K562 (cell line): ENCODE data around the gene TBC1D7. TPM values are rescaled to one million over a fixed set of nuclear protein-coding genes. Genes with fewer than 3 reads are reported as not detected.

Experiments
- ATAC-seq: fragments of 200-7000 bp; cut with Tn5 transposase; 3 replicates; pipeline ENCODE4 v1.9.1; 2020; ENCODE audit warnings: moderate library complexity
- BruUV-seq: library from RNA; stranded (reverse); fragments of 400-500 nt; replicated peaks from 2 replicates; lab custom pipeline; 2021; lab: Mats Ljungman, UMichigan
- CTCF ChIA-PET: fragments of 300-600 bp; formaldehyde crosslinking; extraction: SDS; loops from one replicate; lab custom pipeline; 2021; ENCODE audit warnings: low intra/inter-chr PET ratio; lab: Yijun Ruan, JAX
- POLR2A ChIA-PET: fragments of 300-600, 350-650 bp; sonication (Branson Sonifier 250); formaldehyde crosslinking; extraction: SDS; loops from one replicate; lab custom pipeline; 2021; ENCODE audit warnings: antibody characterized with exemption, inconsistent platforms; lab: Yijun Ruan, JAX
- DNase-seq, 4 experiments: peaks; one replicate each; pipeline versions ENCODE4 v3.0.0 to v3.0.0-alpha.2; 2011 to 2018; ENCODE audit warnings: low spot score in 3 of 4, mixed read lengths in 3 of 4; ENCODE audit errors: extremely low read depth in 1 of 4
- FAIRE-seq: peaks from 2 replicates; lab custom pipeline; 2011; peaks lifted over from hg19 to GRCh38; lab: Jason Lieb, UNC
- H2AFZ ChIP-seq: 2 replicates; pipeline ENCODE4 v1.6.0; 2011; ENCODE audit warnings: low read depth, low read length, control low read depth, inconsistent platforms
- H3K27ac ChIP-seq: fragments of 200-600 bp; 3 replicates; pipeline ENCODE4 v1.8.0; 2011; ENCODE audit warnings: low read depth, mild to moderate bottlenecking, control low read depth, inconsistent platforms, low read length, moderate library complexity, mixed read lengths; ENCODE audit errors: extremely low read depth
- H3K27me3 ChIP-seq, 2 experiments: fragments of 300-600 bp in 1 of 2; 2 replicates in 1 of 2; 3 replicates in 1 of 2; pipeline versions ENCODE4 v1.6.0 to v1.8.0; 2011; ENCODE audit warnings: inconsistent platforms in 2 of 2, low read length in 2 of 2, mild to moderate bottlenecking in 1 of 2, mixed read lengths in 1 of 2, moderate library complexity in 1 of 2; ENCODE audit not compliant: control insufficient read depth in 2 of 2, insufficient read depth in 2 of 2
- H3K36me3 ChIP-seq: fragments of 300-600 bp; 3 replicates; pipeline ENCODE4 v1.8.0; 2011; ENCODE audit warnings: mild to moderate bottlenecking, low read length, inconsistent platforms; ENCODE audit not compliant: control insufficient read depth, insufficient read depth
- H3K4me1 ChIP-seq, 2 experiments: fragments of 200-600 bp in 1 of 2; replicated peaks in 1 of 2; 2 replicates in 1 of 2; 3 replicates in 1 of 2; pipeline versions ENCODE4 v1.5.1 to v1.8.0; 2011; ENCODE audit warnings: inconsistent platforms in 2 of 2, low read length in 2 of 2, mild to moderate bottlenecking in 1 of 2, mixed read lengths in 1 of 2, moderate library complexity in 1 of 2; ENCODE audit not compliant: control insufficient read depth in 2 of 2, insufficient read depth in 2 of 2
- H3K4me2 ChIP-seq: 2 replicates; pipeline ENCODE4 v1.6.1; 2011; ENCODE audit warnings: low read length, control low read depth, inconsistent platforms, mixed read lengths; ENCODE audit not compliant: insufficient read depth
- H3K4me3 ChIP-seq: fragments of 200-600 bp; sonication (generic), shearing (Covaris generic); 2 replicates; pipeline ENCODE4 v1.5.1; 2016; ENCODE audit warnings: control low read depth, inconsistent platforms
- H3K79me2 ChIP-seq: fragments of 200-600 bp; 3 replicates; pipeline ENCODE4 v1.8.0; 2011; ENCODE audit warnings: low read length, inconsistent platforms; ENCODE audit not compliant: control insufficient read depth, insufficient read depth
- H3K9ac ChIP-seq, 2 experiments: 2 replicates each; pipeline versions ENCODE4 v1.6.0 to v1.6.1; 2011; ENCODE audit warnings: low read depth in 2 of 2, low read length in 2 of 2, control low read depth in 1 of 2, inconsistent platforms in 1 of 2, mild to moderate bottlenecking in 1 of 2, mixed read lengths in 1 of 2; ENCODE audit not compliant: insufficient read depth in 1 of 2
- H3K9me1 ChIP-seq: one replicate; pipeline ENCODE4 v1.6.0; 2011; ENCODE audit warnings: inconsistent platforms, mild to moderate bottlenecking, low read length, moderate library complexity; ENCODE audit not compliant: control insufficient read depth, insufficient read depth
- H3K9me3 ChIP-seq: replicated peaks from 2 replicates; pipeline ENCODE4 v1.5.1; 2011; ENCODE audit warnings: low read depth, low read length, inconsistent platforms; ENCODE audit not compliant: control insufficient read depth, insufficient read depth
- H4K20me1 ChIP-seq: replicated peaks from 2 replicates; pipeline ENCODE4 v1.6.1; 2011; ENCODE audit warnings: low read length, inconsistent platforms, mixed read lengths; ENCODE audit not compliant: control insufficient read depth, insufficient read depth
- CBX5 ChIP-seq: IDR thresholded peaks from 2 replicates; pipeline ENCODE4 v1.6.1; 2014; ENCODE audit warnings: low read depth, borderline replicate concordance
- GATAD2A ChIP-seq: fragments of 450-650 bp; IDR thresholded peaks from 2 replicates; pipeline ENCODE4 v1.6.1; 2017
- MBD1 ChIP-seq: fragments of 250-450 bp; sonication (Bioruptor Pico); IDR thresholded peaks from 2 replicates; pipeline ENCODE4 v1.8.0; 2022; ENCODE audit warnings: inconsistent platforms
- NR3C1 ChIP-seq: sonication (generic); formaldehyde crosslinking; IDR thresholded peaks from 2 replicates; pipeline ENCODE4 v1.8.1; 2022; ENCODE audit warnings: missing genetic modification reagents
- PHB ChIP-seq: fragments of 250-450 bp; sonication (Bioruptor Pico); IDR thresholded peaks from 2 replicates; pipeline ENCODE4 v1.5.0; 2021
- POLR2B ChIP-seq: fragments of 450-650 bp; IDR thresholded peaks from 2 replicates; pipeline ENCODE4 v1.6.1; 2018; ENCODE audit warnings: low read depth; ENCODE audit not compliant: partially characterized antibody
- POLR2H ChIP-seq: IDR thresholded peaks from 2 replicates; pipeline ENCODE4 v1.6.1; 2016; ENCODE audit warnings: missing genetic modification characterization, low read depth, mild to moderate bottlenecking, control low read depth, missing compliant biosample characterization, moderate library complexity
- STAT5B ChIP-seq: fragments of 250-450 bp; sonication (Bioruptor Pico); IDR thresholded peaks from 2 replicates; pipeline ENCODE4 v1.8.0; 2021; ENCODE audit warnings: mild to moderate bottlenecking, inconsistent platforms
- TAF15 ChIP-seq: fragments of 200-400 bp; formaldehyde crosslinking; IDR thresholded peaks from 2 replicates; pipeline ENCODE4 v1.6.1; 2017; ENCODE audit warnings: mild to moderate bottlenecking, low read depth, low read length, moderate library complexity
- UBTF ChIP-seq, 2 experiments: IDR thresholded peaks; 2 replicates each; pipeline ENCODE4 v1.6.1; 2012; ENCODE audit warnings: improper control_type of control experiment in 2 of 2, low read depth in 2 of 2, low read length in 2 of 2, borderline replicate concordance in 1 of 2
- USF1 ChIP-seq: sonication (generic); formaldehyde crosslinking; IDR thresholded peaks from 2 replicates; pipeline ENCODE4 v1.9.0; 2022; ENCODE audit warnings: mild to moderate bottlenecking, missing genetic modification reagents
- ZBTB12 ChIP-seq: fragments of 250-450 bp; sonication (Bioruptor Pico); IDR thresholded peaks from 2 replicates; pipeline ENCODE4 v1.4.0; 2020
- ZNF639 ChIP-seq, 2 experiments: fragments of 200-800 bp in 1 of 2; sonication (Bioruptor generic) in 1 of 2; sonication (generic) in 1 of 2; formaldehyde crosslinking in 1 of 2; IDR thresholded peaks in 1 of 2; conservative IDR thresholded peaks in 1 of 2; 2 replicates each; pipeline versions ENCODE4 v1.5.0 to v1.6.1; 2016 to 2020; ENCODE audit warnings: missing compliant biosample characterization in 1 of 2, missing genetic modification characterization in 1 of 2, missing genetic modification reagents in 1 of 2
- WGBS: fragments of 100-300 bp; shearing (Covaris generic); methylation state at CpG from one replicate; pipeline ENCODE4 v1.1.6; 2016; ENCODE audit warnings: low coverage, mixed read lengths; ENCODE audit not compliant: insufficient coverage; ENCODE audit errors: missing lambda C conversion rate; 5-methylcytosine and 5-hydroxymethylcytosine counted together
- in situ Hi-C: fragments of 300-500 bp; cut with MboI; formaldehyde crosslinking; loops from 4 replicates; pipeline ENCODE4 v1.15.0; 2018; ENCODE audit warnings: inconsistent platforms, mixed read lengths
- intact Hi-C: fragments of 100-400 bp; cut with micrococcal nuclease; formaldehyde crosslinking; loops from 2 replicates; pipeline ENCODE4 v1.14.2; 2022
- polyA plus RNA-seq, 8 experiments: library from polyadenylated mRNA; depleted of rRNA in 4 of 8; stranded (reverse) in 5 of 8; unstranded in 3 of 8; fragments of >200 nt; fragmentation: Nextera tagmentation in 2 of 8; fragmentation: Illumina TruSeq in 1 of 8; extraction: Ambion mirVana in 2 of 8; extraction: Trizol in 1 of 8; gene quantifications; 2 replicates each; pipeline versions ENCODE4 v1.2.1 to v1.2.3, GENCODE V29; 2011 to 2014; ENCODE audit warnings: inconsistent platforms in 1 of 8, missing spikeins in 1 of 8
- total RNA-seq, 7 experiments: library from RNA; depleted of rRNA in 6 of 7; stranded (reverse); fragments of >200 nt in 6 of 7; fragmentation: Illumina TruSeq in 2 of 7; extraction: Trizol in 2 of 7; gene quantifications; 2 replicates each; pipeline versions ENCODE4 v1.2.1 to v1.2.3, GENCODE V29; 2011 to 2021; ENCODE audit warnings: low replicate concordance in 1 of 7

The TBC1D7 gene
- total and polyA plus RNA-seq, 9 of the 15 experiments (the other 6 are each of a cell fraction or from before 2014, with no cell fraction given), result 49.4 to 107 (median 61.1) TPM

- H2AFZ ChIP-seq, result no peak overlapping the region
- H3K9me1 ChIP-seq, result peaks cover 3% of the 10 kb centered on the region
- no peak overlapping the region for H3K4me3 ChIP-seq
- CTCF ChIA-PET, result no interaction called here
- no TSS peak for BruUV-seq
- intact Hi-C loops (no loop called here), in situ Hi-C loops (no loop called here)
- H3K27me3 ChIP-seq, result no peaks in the 10 kb centered on the region
- H3K27ac ChIP-seq, result no peak overlapping the region
- H3K36me3 ChIP-seq, result peaks cover 68% of the 10 kb centered on the region
- H3K9ac ChIP-seq, result no peak overlapping the region
- H3K9me3 ChIP-seq, result no peaks in the 10 kb centered on the region
- DNase-seq, result no peak
- ATAC-seq, result no peak
- no peaks in the 10 kb centered on the region for H4K20me1 ChIP-seq
- H3K79me2 ChIP-seq, result peaks cover 32% of the 10 kb centered on the region
- TF ChIP-seq PHB (CRISPR knock-in tag), result no peak
- no peak for TF ChIP-seq MBD1 (CRISPR knock-in tag)
- TF ChIP-seq POLR2B, result no peak
- TF ChIP-seq GATAD2A, result no peak
- no peak for TF ChIP-seq STAT5B
- no peak for TF ChIP-seq NR3C1 (CRISPR knock-in tag)
- no peak for TF ChIP-seq USF1 (CRISPR knock-in tag)
- TF ChIP-seq CBX5, result no peak
- TF ChIP-seq POLR2H (tag), result no peak
- TF ChIP-seq UBTF (IDR thresholded peaks at IDR 0.05; ENCODE audit: borderline replicate concordance in 1 of 2, low read depth in 2 of 2, low read length in 2 of 2), result no peak
- TF ChIP-seq ZNF639 (CRISPR knock-in tag; conservative IDR thresholded peaks at IDR 0.05 in 1 of 2, IDR thresholded peaks at IDR 0.05 in 1 of 2), result no peak
- no peak for TF ChIP-seq TAF15
- no peak for TF ChIP-seq ZBTB12 (CRISPR knock-in tag)
- no peak overlapping the region for H3K4me2 ChIP-seq
- POLR2A ChIA-PET, result interaction anchor here (1.0 to 1.4 kb wide), 2 partner anchors 9 to 11 kb away, joined by 3 to 5 read pairs; no protein-coding TSS in a partner anchor
- no peak for FAIRE-seq
- WGBS, result 82% methylated on average over 4 of the region's 4 CpGs
- peaks cover 21 to 22% of the 10 kb centered on the region in 2 experiments; a peak in 4 of 5 replicates for H3K4me1 ChIP-seq
Measured at GRCh38 chr6:13278991-13279390, 49.3 kb downstream of the TBC1D7 start.
